ENCODE data around the gene TTYH3.
"Not testable (repeated sequence)": the region's sequence is repeated elsewhere in the genome, so short reads cannot be mapped to it uniquely, and the experiment has no call there.

GRCh38 chr7:2609646-2610045 lies 22.1 kb upstream of the TTYH3 start:
- not testable (repeated sequence) for TF ChIP-seq EZH2 (IDR thresholded peaks at IDR 0.05; ENCODE audit: low read depth); CTCF (conservative IDR thresholded peaks at IDR 0.05)
